SK-MEL-5 (cell line): Measurements from ENCODE around the gene ZSCAN10. TPM values are rescaled to one million over a fixed set of nuclear protein-coding genes. Genes with fewer than 3 reads are reported as not detected.
"Not testable (repeated sequence)": the region's sequence is repeated elsewhere in the genome, so short reads cannot be mapped to it uniquely, and the experiment has no call there.

ENCODE experiments used
- DNase-seq: peaks from one replicate; pipeline ENCODE4 v3.0.0-alpha.2; 2016; ENCODE audit warnings: low read depth, low spot score
- in situ Hi-C: cut with HindIII; loops from 2 replicates; pipeline ENCODE4 v1.10.0; 2016; ENCODE audit warnings: low sequenced_read_pairs, high pct_unique_total_duplicates, low pct_unique_long_range_greater_than_20kb
- total RNA-seq: library from RNA; depleted of rRNA; stranded (reverse); fragments of >200 nt; shearing (Covaris generic); gene quantifications from 2 replicates; pipeline ENCODE4 v1.2.3, GENCODE V29; 2014

The ZSCAN10 gene
- total RNA-seq, 1 experiment from 2014 or later = 0.13 TPM

DNA sequence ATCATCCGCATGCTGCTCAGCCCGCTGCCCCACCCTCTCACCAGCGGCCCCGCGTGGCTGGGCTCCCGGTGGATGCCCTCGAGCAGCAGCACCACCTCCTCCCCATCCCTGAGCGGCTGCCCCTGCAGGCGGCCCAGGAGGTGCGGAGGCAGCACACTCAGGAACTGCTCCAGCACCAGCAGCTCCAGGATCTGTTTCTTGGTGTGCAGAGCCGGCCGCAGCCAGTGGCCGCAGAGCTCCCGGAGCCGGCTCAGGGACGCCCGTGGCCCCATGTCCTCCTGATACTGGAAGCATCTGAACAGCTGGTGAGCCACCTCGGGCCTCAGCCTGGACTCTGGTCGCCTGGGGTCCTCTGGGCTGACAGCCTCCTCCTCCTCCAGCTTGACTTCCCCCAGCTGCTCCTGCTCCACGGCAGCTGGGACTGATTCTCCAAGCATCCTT, 6.6 kb downstream of the ZSCAN10 start:
- in situ Hi-C loops = no loop called here

DNA sequence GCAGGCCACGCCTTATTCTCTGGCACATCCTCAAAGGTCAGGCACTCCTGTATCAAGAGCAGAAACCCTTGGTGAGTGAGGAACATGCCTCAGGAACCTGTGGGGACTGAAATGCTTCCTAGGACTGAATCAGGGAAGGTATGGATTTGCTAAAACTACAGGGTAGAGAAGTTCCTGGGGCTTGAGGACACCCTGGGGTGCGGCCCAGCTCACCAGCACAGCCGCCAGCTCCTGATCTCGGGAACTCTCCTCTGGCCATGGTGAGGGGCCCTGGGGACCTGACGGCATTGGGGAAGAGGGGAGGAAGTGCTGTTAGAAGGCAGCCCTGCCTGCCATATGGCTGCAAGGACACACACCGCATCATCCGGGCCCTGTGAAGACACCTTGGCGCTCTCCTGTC, 7.5 kb downstream of the ZSCAN10 start:
- DNase-seq = no peak
- in situ Hi-C loops = no loop called here

More for the DNA sequence above, 6.6 kb downstream of the ZSCAN10 start:
- no peak for DNase-seq

DNA sequence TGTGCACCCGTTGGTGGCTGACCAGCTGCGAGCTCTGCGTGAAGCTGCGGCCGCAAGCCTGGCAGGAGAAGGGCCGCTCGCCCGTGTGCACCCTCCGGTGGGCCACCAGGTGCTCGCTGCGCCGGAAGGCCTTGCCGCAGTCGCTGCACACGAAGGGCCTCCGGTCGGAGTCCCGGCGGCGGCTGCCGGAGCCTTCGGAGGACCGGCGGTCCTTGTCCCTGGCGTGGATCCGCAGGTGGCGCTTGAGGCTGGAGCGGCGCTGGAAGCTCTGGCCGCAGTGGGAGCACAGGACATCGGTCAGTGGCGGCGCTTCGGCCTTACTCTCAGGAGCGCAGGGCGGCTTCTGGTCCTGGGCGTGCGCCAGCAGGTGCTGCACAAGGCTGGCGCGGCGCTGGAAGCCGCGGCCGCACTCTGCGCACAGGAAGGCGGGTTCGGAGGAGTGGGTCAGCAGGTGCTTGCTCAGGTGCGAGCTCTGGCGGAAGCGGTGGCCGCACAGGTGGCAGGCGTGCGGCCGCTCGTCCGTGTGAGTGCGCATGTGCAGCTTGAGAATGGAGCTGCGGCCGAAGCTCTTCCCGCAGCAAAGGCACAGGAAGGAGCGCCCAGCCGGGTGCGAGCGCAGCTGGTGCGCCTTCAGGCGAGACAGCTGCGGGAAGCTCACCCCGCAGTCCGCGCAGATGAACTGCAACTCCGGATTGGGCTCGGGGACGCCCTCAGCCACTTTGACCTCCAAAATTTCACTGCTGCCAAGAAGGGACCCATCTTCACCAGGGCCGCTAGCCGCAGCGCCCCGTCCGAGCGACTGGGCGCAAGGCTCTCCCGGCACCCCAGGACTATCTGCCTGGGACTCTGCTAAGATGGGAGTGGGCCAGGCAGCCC, 9.1 kb downstream of the ZSCAN10 start:
- in situ Hi-C loops = no loop called here
- no peak for DNase-seq

DNA sequence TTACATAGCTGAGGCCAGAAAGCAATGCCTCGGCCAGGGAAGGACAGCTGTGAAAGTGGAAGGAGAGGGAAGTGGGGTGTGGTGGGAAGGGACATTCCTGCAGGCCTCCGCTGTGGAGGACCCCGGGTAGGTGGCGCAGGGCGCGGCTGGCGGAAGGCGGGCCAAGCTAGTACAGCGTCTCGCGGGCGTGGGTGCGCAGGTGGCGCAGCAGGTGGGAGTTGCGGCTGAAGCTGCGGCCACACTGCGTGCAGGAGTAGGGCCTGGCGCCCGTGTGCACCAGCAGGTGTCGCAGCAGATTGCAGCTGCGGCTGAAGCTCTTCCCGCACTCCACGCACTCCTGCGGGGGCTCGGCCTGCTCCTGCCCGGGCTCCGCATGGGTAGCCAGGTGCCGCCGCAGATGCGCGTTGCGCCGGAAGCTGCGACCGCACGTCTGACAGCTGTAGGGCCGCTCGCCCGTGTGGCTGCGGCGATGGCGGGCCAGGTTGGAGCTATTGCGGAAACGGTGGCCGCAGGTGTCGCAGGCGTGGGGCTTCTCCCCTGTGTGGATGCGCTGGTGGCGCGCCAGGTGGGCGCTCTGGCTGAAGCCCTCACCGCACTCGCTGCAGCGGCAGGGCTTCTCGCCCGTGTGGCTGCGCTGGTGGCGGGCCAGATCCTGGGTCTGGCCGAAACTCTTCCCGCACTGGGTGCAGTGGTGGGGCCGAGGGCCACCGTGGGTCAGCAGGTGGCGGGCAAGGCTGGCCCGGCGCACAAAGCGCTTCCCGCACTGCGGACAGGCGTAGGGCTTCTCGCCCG, 10.0 kb downstream of the ZSCAN10 start:
- DNase-seq = no peak
- in situ Hi-C loops = no loop called here

DNA sequence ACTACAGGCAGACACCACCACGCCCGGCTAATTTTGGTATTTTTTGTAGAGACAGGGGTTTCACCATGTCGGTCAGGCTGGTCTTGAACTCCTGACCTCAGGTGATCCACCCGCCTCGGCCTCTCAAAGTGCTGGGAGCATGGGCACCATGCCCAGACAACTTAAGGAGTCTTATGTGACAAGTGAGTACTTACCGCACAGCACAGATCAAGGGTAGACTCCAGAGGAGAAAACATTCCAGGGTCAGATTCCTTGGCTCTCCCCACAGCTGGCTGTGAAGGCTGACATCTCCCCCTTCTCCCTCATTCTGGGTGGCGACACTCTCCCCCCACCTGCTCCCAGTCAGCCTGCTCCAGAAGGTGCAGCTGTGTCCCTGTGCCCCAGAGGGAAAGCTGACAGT, 10.6 kb downstream of the ZSCAN10 start:
- in situ Hi-C loops = no loop called here
- DNase-seq = no peak

DNA sequence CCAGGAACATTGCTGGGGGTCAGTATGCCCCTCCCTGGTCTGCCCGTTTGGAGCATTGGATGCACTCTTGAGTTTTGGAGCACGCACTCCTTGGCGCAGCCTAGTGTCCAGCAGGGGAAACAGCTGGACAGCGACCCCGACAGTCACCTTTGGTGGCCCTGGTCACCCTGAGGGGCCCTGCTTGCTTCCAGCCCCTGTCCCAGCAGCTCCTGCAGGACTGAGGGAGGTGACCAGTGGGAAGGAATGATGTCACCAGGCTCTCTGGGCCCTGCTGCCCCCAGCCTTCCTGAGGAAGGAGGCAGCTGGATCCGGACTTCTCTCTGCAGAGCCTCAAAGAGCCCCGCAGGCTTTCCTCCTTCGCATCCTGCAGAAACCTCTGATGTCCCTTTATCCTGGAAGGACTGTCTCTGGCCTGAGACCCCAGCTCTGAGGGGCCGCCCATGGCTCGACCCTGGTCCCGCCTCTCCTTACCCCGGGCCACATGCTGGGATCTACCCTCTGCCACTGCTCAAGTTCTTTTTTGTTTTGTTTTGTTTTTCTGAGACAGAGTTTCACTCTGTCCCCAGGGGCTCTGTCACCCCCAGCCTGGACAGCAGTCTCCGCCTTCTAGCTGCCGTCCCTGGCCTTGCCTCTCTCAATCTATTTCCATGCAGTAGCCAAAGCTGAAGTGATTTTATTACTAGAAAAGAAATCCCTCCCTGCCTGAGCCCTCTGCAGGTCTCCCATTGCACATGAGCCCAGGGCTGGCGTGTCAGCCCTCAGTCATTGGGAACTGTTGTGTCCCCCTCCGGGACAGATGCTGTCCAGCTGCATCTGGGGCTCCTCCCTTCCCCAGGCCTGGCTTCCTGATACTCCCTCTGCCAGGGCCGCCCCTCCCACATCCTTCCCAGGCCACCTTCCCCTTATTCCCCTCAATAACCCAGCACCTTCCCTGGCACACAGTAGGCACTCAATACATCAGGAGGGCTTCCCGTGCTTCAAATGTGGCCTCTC, 11.6 kb downstream of the ZSCAN10 start:
- in situ Hi-C loops = no loop called here
- DNase-seq = no peak

DNA sequence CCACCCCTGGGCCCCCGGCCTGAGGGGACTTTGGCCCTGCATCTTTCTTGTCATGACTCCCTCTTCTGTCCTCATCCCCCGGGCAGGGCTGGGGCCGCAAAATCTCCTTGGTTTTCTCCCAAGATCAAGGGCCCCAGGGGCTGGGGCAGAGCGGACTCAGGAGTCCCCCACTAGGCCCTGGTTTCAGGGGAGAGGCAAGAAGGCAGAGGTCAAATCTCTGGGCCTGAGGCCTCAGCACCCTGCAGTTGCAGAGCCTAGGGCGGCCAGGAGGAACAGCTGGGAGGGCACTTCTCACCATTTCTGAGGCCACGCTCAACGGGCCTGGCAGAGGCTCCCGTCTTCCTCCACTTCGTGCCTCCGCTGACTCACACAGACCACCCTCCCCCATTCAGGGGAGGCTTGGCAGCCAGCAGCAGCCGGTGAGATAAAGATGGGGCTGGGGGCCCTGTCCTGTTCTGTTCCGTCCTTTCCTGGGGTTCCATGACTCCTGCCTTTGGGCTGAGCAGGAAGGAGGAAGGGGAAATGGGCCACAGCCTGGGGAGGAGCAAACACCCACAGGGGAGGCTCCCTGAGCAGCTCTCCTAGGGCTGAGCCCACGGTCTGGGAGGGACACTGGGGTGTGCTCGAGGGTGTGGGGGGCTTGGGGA, 12.4 kb downstream of the ZSCAN10 start:
- DNase-seq = no peak
- in situ Hi-C loops = no loop called here

DNA sequence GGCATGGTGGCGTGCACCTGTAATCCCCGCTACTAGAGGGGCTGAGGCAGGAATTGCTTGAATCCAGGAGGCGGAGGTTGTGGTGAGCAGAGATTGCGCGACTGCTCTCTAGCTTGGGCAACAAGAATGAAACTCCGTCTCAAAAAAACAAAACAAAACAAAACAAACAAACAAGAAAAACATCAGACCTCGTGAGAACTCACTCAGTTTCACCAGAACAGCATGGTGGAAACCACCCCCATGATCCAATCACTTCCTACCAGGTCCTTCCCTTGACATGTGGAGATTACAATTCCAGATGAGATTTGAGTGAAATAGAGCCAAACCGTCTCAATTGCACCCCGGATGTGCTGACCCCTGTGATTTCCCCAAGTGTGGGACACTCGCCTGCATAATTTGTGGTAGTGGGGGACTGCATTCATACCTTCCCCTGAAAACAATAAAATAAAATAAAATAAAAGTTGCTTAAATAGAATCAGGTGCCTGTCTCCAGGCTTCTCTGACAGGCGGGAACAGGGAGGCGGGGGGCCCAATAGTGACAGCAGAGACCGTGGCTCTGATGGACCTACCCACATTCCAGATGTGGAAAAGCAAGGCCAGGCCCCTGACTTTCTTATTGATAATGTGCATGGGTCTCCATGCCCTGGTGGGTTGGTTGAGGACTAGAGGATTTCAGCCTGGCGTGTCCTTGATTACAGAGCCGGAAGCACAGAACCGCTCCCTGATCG, 13.1 kb downstream of the ZSCAN10 start:
- DNase-seq = no peak
- in situ Hi-C loops = no loop called here

DNA sequence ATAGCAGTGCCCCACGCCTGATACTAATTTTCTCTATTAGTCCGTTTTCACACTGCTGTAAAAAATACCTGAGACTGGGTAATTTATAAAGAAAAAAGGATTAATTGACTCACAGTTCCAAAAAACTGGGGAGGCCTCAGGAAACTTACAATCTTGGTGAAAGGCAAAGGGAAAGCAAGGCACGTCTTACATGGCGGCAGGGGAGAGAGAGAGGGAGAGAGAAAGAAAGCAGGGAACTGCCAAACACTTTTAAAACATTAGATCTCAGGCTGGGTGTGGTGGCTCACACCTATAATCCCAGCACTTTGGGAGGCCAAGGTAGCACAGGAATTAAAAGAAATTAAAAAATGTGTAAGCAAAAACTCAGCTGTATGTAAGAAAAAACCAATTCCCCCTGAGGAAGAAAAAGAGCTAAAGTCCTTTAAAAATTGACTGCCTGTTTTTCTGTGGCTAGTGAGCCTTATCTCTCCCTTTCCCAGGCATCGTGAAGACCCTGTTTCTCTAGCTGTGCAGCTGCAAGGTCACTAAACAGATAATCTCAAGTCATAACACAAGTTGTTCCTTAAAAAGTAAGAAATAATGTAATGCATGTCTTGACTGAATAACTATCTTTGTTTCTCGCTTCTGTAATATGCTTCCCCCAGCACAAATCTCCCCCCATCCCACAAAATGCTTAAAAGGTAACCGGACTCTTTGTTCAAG, 14.0 kb downstream of the ZSCAN10 start:
- in situ Hi-C loops = no loop called here
- no peak for DNase-seq

DNA sequence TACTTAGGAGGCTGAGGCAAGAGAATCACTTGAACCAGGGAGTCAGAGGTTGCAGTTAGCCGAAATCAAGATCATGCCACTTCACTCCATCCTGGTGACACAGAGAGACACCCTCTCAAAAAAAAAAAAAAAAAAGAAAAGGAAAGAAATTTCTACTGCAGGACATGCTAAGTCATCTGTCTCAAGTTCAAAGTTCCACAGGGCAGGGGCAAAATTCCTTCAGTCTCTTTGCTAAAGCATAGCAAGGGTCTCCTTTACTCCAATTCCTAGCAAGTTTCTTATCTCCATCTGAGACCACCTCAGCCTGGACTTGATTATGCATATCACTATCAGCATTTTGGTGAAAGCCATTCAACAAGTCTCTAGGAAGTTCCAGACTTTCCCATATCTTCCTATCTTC, 14.6 kb downstream of the ZSCAN10 start:
- in situ Hi-C loops = no loop called here
- no peak for DNase-seq

DNA sequence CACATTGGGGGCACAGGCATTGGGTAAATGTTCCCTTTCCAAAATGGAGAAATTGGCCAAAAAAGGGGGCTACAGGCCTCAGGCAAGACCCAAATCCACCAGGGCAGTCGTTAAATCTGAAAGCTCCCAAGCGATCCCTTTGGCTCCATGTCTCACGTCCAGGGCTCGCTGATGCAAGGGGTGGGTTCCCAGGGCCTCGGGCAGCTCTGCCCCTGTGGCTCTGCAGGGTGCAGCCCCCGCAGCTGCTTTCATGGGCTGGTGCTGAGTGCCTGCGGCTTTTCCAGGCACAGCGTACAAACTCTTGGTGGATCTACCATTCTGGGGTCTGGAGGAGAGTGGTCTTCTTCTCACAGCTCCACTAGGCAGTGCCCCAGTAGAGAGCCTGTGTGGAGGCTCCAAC, 15.7 kb downstream of the ZSCAN10 start:
- DNase-seq, in situ Hi-C loops: not testable (repeated sequence)

DNA sequence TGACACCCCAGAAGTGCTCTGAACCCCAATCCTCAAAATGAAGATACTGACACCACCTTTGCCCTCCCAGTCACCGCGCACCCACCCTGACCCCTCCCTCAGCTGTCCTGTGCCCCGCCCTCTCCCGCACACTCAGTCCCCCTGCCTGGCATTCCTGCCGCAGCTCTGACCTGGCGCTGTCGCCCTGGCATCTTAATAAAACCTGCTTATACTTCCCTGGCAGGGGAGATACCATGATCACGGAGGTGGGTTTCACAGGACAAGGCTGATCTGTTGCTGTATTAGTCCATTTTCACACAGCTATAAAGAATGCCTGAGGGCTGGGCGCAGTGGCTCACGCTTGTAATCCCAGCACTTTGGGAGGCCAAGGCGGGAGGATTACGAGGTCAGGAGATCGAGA, 17.1 kb downstream of the ZSCAN10 start:
- DNase-seq, in situ Hi-C loops: not testable (repeated sequence)

DNA sequence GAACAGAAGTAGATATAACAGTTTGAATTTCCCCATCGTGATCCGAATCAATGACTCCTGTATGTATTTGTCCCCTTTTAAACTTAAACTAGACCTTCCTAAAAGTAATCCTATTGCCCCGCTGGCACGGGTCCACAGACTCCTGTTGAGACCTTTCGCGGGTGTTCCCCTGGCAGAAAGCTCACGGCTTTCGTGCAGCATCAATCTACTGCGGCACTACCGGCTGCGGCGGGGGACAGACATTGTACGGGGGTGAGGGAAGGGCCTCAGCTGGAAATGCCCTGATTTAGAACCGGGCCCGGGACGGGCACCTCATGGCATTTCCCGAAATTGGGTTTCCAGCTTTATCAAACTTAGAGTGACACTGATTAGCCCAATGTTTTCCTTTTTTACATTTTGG, 19.1 kb downstream of the ZSCAN10 start:
- in situ Hi-C loops = no loop called here
- DNase-seq = no peak

DNA sequence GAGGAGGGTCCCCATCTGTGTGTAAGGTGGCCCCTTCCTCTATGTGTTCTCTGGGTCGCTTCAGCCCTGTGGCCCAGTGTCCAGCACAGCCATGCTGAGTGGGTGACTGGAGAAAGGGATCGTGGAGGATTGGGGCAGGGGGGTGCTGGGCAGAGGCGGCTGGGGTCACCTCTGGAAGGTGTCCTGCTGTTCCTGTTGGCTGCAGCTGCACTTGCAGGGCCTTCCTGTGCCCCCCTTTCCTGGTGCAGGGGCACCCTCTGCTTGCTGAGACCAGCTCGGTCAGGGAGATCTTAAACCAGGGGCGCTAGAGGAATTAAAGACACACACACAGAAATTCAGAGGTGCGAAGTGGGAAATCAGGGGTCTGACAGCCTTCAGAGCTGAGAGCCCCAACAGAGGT, 22.5 kb downstream of the ZSCAN10 start:
- in situ Hi-C loops = no loop called here
- no peak for DNase-seq

DNA sequence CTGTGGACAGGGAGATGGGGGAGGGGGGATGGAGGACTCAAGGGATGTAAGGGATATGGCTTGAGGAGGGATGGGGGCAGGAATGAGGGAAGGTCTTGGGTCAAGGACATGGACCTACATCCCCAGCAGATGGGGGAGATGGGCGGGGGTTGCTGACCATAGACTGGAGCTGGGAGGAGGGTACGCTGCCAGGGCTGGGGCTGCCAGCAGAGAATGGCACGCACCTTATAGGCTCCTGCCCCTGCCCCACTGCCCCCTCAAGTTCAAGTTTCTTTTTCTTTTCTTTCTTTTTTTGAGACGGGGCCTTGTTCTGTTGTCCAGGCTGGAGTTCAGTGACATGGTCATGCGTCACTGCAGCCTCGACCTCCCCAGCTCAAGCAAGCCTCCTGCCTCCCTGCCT, 23.1 kb downstream of the ZSCAN10 start:
- DNase-seq, in situ Hi-C loops: not testable (repeated sequence)

DNA sequence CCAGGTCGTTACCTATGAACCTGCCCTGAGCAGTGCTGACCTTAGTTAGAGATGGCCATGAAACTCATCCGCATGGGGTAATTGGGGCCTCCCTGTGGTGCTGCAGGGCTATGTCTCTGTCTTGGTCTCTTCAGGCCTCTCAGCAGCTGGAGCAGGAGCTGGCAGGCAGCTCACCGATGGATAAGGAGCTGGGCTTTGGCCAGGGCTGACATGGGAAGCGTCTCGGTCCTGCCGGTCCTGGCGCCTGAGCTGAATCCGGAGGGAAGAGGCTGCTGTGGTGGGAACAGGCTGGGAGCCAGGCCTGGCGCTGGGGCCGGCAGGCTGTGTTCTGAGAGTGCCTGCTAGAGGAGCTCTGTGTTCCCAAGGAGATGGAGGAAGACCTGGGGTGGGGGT, 23.6 kb downstream of the ZSCAN10 start:
- DNase-seq = no peak
- in situ Hi-C loops = no loop called here
